ENCODE measurements around the gene TMEM247.

- TF ChIP-seq CTCF (IDR thresholded peaks at IDR 0.05), result no peak
- no peak for TF ChIP-seq NR1H2 (CRISPR knock-in tag; IDR thresholded peaks at IDR 0.05)
- no peak for TF ChIP-seq MXD4 (CRISPR knock-in tag; IDR thresholded peaks at IDR 0.05; ENCODE audit: borderline replicate concordance)
- TF ChIP-seq, protein P1, sequence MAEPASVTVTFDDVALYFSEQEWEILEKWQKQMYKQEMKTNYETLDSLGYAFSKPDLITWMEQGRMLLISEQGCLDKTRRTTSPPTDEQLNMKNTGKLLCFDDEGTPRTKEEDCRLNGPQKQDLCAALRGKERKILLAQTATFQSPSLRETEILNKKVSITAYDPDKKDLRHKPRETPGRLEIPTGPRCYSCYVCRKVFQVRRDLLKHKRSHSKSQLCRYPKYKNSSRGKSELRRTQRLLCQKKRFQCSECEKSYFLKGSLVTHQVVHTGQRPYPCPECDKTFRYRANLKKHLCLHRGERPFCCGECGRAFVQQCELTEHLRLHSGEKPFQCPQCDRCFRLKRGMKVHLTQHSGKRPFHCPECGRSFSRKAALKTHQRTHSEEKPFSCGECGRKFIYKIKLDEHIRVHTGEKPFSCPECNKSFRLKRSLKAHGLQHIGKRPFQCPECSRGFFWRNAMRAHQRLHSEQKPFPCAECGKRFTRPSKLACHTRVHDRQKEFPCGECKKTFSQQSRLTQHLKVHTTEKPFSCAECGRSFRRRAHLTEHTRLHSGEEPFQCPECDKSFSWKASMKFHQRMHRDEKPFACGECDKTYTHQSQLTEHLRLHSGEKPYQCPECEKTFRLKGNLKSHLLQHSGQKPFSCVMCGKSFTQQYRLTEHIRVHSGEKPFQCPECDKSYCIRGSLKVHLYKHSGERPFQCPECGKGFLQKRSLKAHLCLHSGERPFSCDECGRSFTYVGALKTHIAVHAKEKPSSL (CRISPR knock-in tag; conservative IDR thresholded peaks at IDR 0.05), result no peak
- TF ChIP-seq, protein P2, sequence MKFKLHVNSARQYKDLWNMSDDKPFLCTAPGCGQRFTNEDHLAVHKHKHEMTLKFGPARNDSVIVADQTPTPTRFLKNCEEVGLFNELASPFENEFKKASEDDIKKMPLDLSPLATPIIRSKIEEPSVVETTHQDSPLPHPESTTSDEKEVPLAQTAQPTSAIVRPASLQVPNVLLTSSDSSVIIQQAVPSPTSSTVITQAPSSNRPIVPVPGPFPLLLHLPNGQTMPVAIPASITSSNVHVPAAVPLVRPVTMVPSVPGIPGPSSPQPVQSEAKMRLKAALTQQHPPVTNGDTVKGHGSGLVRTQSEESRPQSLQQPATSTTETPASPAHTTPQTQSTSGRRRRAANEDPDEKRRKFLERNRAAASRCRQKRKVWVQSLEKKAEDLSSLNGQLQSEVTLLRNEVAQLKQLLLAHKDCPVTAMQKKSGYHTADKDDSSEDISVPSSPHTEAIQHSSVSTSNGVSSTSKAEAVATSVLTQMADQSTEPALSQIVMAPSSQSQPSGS (CRISPR knock-in tag; IDR thresholded peaks at IDR 0.05; ENCODE audit: borderline replicate concordance, low read depth), result no peak
- no peak for TF ChIP-seq MAX (CRISPR knock-in tag; IDR thresholded peaks at IDR 0.05)
- TF ChIP-seq, protein P3, sequence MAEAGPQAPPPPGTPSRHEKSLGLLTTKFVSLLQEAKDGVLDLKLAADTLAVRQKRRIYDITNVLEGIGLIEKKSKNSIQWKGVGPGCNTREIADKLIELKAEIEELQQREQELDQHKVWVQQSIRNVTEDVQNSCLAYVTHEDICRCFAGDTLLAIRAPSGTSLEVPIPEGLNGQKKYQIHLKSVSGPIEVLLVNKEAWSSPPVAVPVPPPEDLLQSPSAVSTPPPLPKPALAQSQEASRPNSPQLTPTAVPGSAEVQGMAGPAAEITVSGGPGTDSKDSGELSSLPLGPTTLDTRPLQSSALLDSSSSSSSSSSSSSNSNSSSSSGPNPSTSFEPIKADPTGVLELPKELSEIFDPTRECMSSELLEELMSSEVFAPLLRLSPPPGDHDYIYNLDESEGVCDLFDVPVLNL (CRISPR knock-in tag; IDR thresholded peaks at IDR 0.05; ENCODE audit: borderline replicate concordance, low read depth), result no peak
- TF ChIP-seq TP53 (CRISPR knock-in tag; IDR thresholded peaks at IDR 0.05), result no peak
- no peak for TF ChIP-seq TCF7 (CRISPR knock-in tag; IDR thresholded peaks at IDR 0.05; ENCODE audit: low read depth)
- no peak for TF ChIP-seq CREB1 (CRISPR knock-in tag; IDR thresholded peaks at IDR 0.05)
- TF ChIP-seq AR (CRISPR knock-in tag; IDR thresholded peaks at IDR 0.05), result no peak
- TF ChIP-seq TEAD1 (CRISPR knock-in tag; IDR thresholded peaks at IDR 0.05), result no peak
- TF ChIP-seq NFYB (CRISPR knock-in tag; conservative IDR thresholded peaks at IDR 0.05; ENCODE audit: low read depth), result no peak
These were observed 40.6 kb upstream of the TMEM247 start for GRCh38 chr2:46438794-46439193.

Data from WTC11 (cell line).